HepG2 (cell line): ENCODE data around the gene TRMU. TPM values are rescaled to one million over a fixed set of nuclear protein-coding genes. Genes with fewer than 3 reads are reported as not detected.

ENCODE experiments used
- ATAC-seq: fragments of 200-7000 bp; cut with Tn5 transposase; 3 replicates; pipeline ENCODE4 v1.9.1; 2020; ENCODE audit warnings: mild to moderate bottlenecking, moderate library complexity
- BruUV-seq: library from RNA; stranded (reverse); fragments of 400-500 nt; replicated peaks from 2 replicates; lab custom pipeline; 2021; lab: Mats Ljungman, UMichigan
- CTCF ChIA-PET: fragments of 300-600 bp; formaldehyde crosslinking; extraction: SDS; loops from one replicate; lab custom pipeline; 2021; ENCODE audit warnings: low total read pairs, inconsistent platforms, low intra/inter-chr PET ratio; lab: Yijun Ruan, JAX
- POLR2A ChIA-PET: fragments of 350-600 bp; sonication (Branson Sonifier 250); formaldehyde crosslinking; loops from one replicate; lab custom pipeline; 2020; ENCODE audit warnings: antibody characterized with exemption, inconsistent platforms; lab: Yijun Ruan, JAX
- DNase-seq: peaks from one replicate; pipeline ENCODE4 v3.0.0-alpha.2; 2015; ENCODE audit warnings: low spot score
- FAIRE-seq: peaks from 3 replicates; lab custom pipeline; 2011; peaks lifted over from hg19 to GRCh38; lab: Jason Lieb, UNC
- H2AFZ ChIP-seq: one replicate; pipeline ENCODE4 v1.6.1; 2011; ENCODE audit warnings: low read length, inconsistent platforms
- H3K27ac ChIP-seq: fragments of 300-600 bp; 3 replicates; pipeline ENCODE4 v1.8.0; 2011; ENCODE audit warnings: mixed run types, mild to moderate bottlenecking, mixed read lengths, low read length, inconsistent platforms; ENCODE audit not compliant: insufficient read depth; ENCODE audit errors: extremely low read length
- H3K27me3 ChIP-seq, 2 experiments: fragments of 200-600 bp in 1 of 2; 2 replicates in 1 of 2; 3 replicates in 1 of 2; pipeline versions ENCODE4 v1.6.0 to v1.8.0; 2011; ENCODE audit warnings: low read length in 2 of 2, mild to moderate bottlenecking in 2 of 2, moderate library complexity in 2 of 2, inconsistent platforms in 1 of 2; ENCODE audit not compliant: insufficient read depth in 2 of 2, control insufficient read depth in 1 of 2
- H3K36me3 ChIP-seq, 2 experiments: fragments of 200-600 bp in 1 of 2; replicated peaks in 1 of 2; 2 replicates in 1 of 2; 3 replicates in 1 of 2; pipeline versions ENCODE4 v1.5.1 to v1.8.0; 2011; ENCODE audit warnings: low read length in 2 of 2, inconsistent platforms in 1 of 2; ENCODE audit not compliant: insufficient read depth in 2 of 2, control insufficient read depth in 1 of 2
- H3K4me1 ChIP-seq: 2 replicates; pipeline ENCODE4 v1.5.1; 2012; ENCODE audit warnings: low read length, inconsistent platforms; ENCODE audit not compliant: insufficient read depth
- H3K4me2 ChIP-seq: 2 replicates; pipeline ENCODE4 v1.6.0; 2011; ENCODE audit warnings: low read depth, low read length, inconsistent platforms
- H3K4me3 ChIP-seq, 3 experiments: fragments of 200-600 bp in 1 of 3; sonication (generic), shearing (Covaris generic) in 1 of 3; replicated peaks in 1 of 3; 2 replicates each; pipeline ENCODE4 v1.5.1; 2011 to 2016; ENCODE audit warnings: low read length in 3 of 3, inconsistent platforms in 2 of 3, low read depth in 2 of 3, mild to moderate bottlenecking in 2 of 3, control low read depth in 1 of 3, mixed read lengths in 1 of 3; ENCODE audit not compliant: insufficient read depth in 1 of 3
- H3K79me2 ChIP-seq: one replicate; pipeline ENCODE4 v1.6.1; 2011; ENCODE audit warnings: low read length, inconsistent platforms; ENCODE audit not compliant: insufficient read depth
- H3K9ac ChIP-seq: 2 replicates; pipeline ENCODE4 v1.6.0; 2011; ENCODE audit warnings: mild to moderate bottlenecking, low read depth, low read length, inconsistent platforms; ENCODE audit not compliant: insufficient read depth
- H3K9me3 ChIP-seq: 2 replicates; pipeline ENCODE4 v1.5.1; 2012; ENCODE audit warnings: mild to moderate bottlenecking, low read length
- H4K20me1 ChIP-seq: 2 replicates; pipeline ENCODE4 v1.6.0; 2011; ENCODE audit warnings: inconsistent platforms, mild to moderate bottlenecking, low read length, moderate library complexity; ENCODE audit not compliant: insufficient read depth
- ARHGAP35 ChIP-seq: sonication (generic); formaldehyde crosslinking; IDR thresholded peaks from 2 replicates; pipeline ENCODE4 v1.9.0; 2022; ENCODE audit warnings: mild to moderate bottlenecking, inconsistent platforms, moderate library complexity, missing genetic modification reagents, borderline replicate concordance
- CENPX ChIP-seq: sonication (generic); formaldehyde crosslinking; IDR thresholded peaks from 2 replicates; pipeline ENCODE4 v1.9.0; 2021; ENCODE audit warnings: mild to moderate bottlenecking, missing genetic modification reagents, moderate library complexity
- DNMT1 ChIP-seq: sonication (generic); formaldehyde crosslinking; IDR thresholded peaks from 2 replicates; pipeline ENCODE4 v1.5.1; 2020; ENCODE audit warnings: mild to moderate bottlenecking, missing genetic modification reagents
- IKZF4 ChIP-seq: sonication (generic); formaldehyde crosslinking; IDR thresholded peaks from 2 replicates; pipeline ENCODE4 v1.5.1; 2020; ENCODE audit warnings: borderline replicate concordance, mild to moderate bottlenecking, low read depth, missing genetic modification reagents; ENCODE audit errors: not compliant biosample characterization
- MED13 ChIP-seq: sonication (generic); formaldehyde crosslinking; IDR thresholded peaks from 2 replicates; pipeline ENCODE4 v1.5.0; 2020; ENCODE audit warnings: missing genetic modification reagents
- NCOA2 ChIP-seq: sonication (generic); formaldehyde crosslinking; IDR thresholded peaks from 2 replicates; pipeline ENCODE4 v1.8.0; 2022; ENCODE audit warnings: inconsistent platforms
- NR2F2 ChIP-seq: IDR thresholded peaks from 2 replicates; pipeline ENCODE4 v1.6.1; 2012; ENCODE audit warnings: low read depth, inconsistent platforms, borderline replicate concordance
- PCBP1 ChIP-seq: fragments of 200-400 bp; formaldehyde crosslinking; IDR thresholded peaks from 2 replicates; pipeline ENCODE4 v1.6.1; 2017; ENCODE audit warnings: mild to moderate bottlenecking, low read depth, low read length, borderline replicate concordance
- RBFOX2 ChIP-seq: fragments of 200-400 bp; formaldehyde crosslinking; IDR thresholded peaks from 2 replicates; pipeline ENCODE4 v1.6.1; 2017; ENCODE audit warnings: low read depth, mild to moderate bottlenecking, low read length
- SP4 ChIP-seq: sonication (generic); formaldehyde crosslinking; IDR thresholded peaks from 2 replicates; pipeline ENCODE4 v1.8.1; 2023; ENCODE audit warnings: mild to moderate bottlenecking, missing genetic modification reagents
- TCF7 ChIP-seq: sonication (generic); IDR thresholded peaks from 2 replicates; pipeline ENCODE4 v1.6.1; 2016; ENCODE audit warnings: antibody characterized with exemption, low read depth
- XBP1 ChIP-seq: sonication (generic); formaldehyde crosslinking; IDR thresholded peaks from 2 replicates; pipeline ENCODE4 v1.5.0; 2020; ENCODE audit warnings: missing genetic modification reagents
- ZBTB3 ChIP-seq: sonication (generic); formaldehyde crosslinking; IDR thresholded peaks from 2 replicates; pipeline ENCODE4 v1.4.0; 2020; ENCODE audit warnings: low read depth, mild to moderate bottlenecking, moderate library complexity, missing genetic modification reagents, borderline replicate concordance
- ZNF33A ChIP-seq: sonication (generic); formaldehyde crosslinking; IDR thresholded peaks from 2 replicates; pipeline ENCODE4 v1.5.1; 2020; ENCODE audit warnings: missing genetic modification reagents, mild to moderate bottlenecking, moderate library complexity, borderline replicate concordance
- ZNF564 ChIP-seq: sonication (generic); formaldehyde crosslinking; IDR thresholded peaks from 2 replicates; pipeline ENCODE4 v1.8.1; 2023; ENCODE audit warnings: mild to moderate bottlenecking, missing genetic modification reagents
- ZNF790 ChIP-seq: sonication (generic); formaldehyde crosslinking; IDR thresholded peaks from 2 replicates; pipeline ENCODE4 v1.8.0; 2022; ENCODE audit warnings: missing genetic modification reagents, mild to moderate bottlenecking, borderline replicate concordance
- ZSCAN21 ChIP-seq: sonication (generic); formaldehyde crosslinking; IDR thresholded peaks from 2 replicates; pipeline ENCODE4 v1.8.0; 2022; ENCODE audit warnings: mild to moderate bottlenecking, missing genetic modification reagents, moderate library complexity, borderline replicate concordance
- WGBS: methylation state at CpG from one replicate; pipeline ENCODE4 v1.1.6; 2017; ENCODE audit warnings: low lambda C conversion rate; 5-methylcytosine and 5-hydroxymethylcytosine counted together
- in situ Hi-C: cut with HindIII; loops from 2 replicates; pipeline ENCODE4 v1.10.0; 2017; ENCODE audit warnings: low pct_unique_long_range_greater_than_20kb; ENCODE audit not compliant: extremely low pct_ligation_motif_present
- intact Hi-C: fragments of 100-400 bp; cut with micrococcal nuclease; formaldehyde crosslinking; loops from one replicate; pipeline ENCODE4 v1.10.0; 2022; ENCODE audit not compliant: unreplicated experiment
- polyA plus RNA-seq, 8 experiments: library from polyadenylated mRNA; depleted of rRNA in 3 of 8; stranded (reverse) in 7 of 8; unstranded in 1 of 8; fragments of >200 nt; fragmentation: Illumina TruSeq in 4 of 8; extraction: Trizol in 4 of 8; gene quantifications; 2 replicates each; pipeline versions ENCODE4 v1.2.1 to v1.2.3, GENCODE V29; 2011 to 2016; ENCODE audit warnings: low read depth in 4 of 8, missing spikeins in 1 of 8, mixed read lengths in 1 of 8; ENCODE audit not compliant: insufficient read depth in 1 of 8
- total RNA-seq, 5 experiments: library from RNA; depleted of rRNA; stranded (reverse); fragments of >200 nt; fragmentation: Illumina TruSeq; extraction: Trizol; gene quantifications; 2 replicates each; pipeline ENCODE4 v1.2.3, GENCODE V29; 2016; ENCODE audit warnings: low read depth in 1 of 5
- TF ChIP-seq, protein P1 (sequence below): sonication (generic); formaldehyde crosslinking; IDR thresholded peaks from 2 replicates; pipeline ENCODE4 v1.5.0; 2020; ENCODE audit warnings: missing genetic modification reagents
- TF ChIP-seq, protein P2 (sequence below): sonication (generic); formaldehyde crosslinking; IDR thresholded peaks from 2 replicates; pipeline ENCODE4 v1.5.1; 2020; ENCODE audit warnings: mild to moderate bottlenecking, missing genetic modification reagents, moderate library complexity

TRMU gene
- total and polyA plus RNA-seq, 2 of the 13 experiments (the other 11 are each of a cell fraction or from before 2014, with no cell fraction given), result 31.0 to 50.2 TPM

DNA sequence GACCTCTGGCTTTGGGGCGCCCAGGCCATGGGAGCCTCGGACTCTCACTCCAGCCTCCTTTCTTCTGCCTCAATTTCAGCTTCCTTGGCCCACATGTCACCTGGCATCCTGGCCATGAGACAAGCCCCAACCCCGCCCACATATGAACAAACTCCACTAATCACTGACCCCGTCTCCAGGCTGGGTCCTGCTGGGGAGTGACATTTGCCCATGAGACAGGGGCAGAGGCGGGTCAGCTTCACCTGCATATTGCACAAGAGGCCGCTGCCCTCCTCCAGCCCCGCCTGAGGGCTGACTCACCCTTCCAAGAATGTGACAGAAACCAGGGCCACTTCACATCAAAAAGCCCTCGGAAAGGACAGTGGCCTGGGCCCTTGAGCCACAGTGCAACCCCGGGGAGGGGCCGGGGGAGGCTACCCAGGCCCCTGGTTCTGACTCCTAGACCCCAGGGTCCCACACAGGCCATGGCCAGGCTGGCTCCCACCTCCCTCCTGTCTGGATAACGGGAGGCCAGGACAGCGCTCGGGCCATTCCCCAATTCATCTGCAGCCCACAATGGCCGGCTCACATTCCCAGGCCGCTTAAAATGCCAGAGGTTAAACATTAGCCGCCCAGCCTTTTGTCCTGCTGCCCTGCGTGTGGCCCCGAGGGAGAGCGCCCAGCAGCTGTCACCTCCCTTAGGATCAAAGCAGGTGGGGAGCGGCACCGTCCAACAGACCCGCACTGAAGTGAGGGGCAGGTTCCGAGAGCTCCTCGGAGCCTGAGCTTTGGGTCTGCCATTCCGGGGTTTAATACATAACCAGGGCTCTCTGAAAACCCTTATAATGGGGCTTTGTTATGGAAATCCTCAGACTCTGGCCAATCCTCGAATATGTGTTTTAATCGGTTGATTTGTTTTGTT, 42.3 kb downstream of the TRMU start (continued):
- peak; percentile 63 for TF ChIP-seq IKZF4 (CRISPR knock-in tag)
- TF ChIP-seq, all 625 proteins: peak for 263

DNA sequence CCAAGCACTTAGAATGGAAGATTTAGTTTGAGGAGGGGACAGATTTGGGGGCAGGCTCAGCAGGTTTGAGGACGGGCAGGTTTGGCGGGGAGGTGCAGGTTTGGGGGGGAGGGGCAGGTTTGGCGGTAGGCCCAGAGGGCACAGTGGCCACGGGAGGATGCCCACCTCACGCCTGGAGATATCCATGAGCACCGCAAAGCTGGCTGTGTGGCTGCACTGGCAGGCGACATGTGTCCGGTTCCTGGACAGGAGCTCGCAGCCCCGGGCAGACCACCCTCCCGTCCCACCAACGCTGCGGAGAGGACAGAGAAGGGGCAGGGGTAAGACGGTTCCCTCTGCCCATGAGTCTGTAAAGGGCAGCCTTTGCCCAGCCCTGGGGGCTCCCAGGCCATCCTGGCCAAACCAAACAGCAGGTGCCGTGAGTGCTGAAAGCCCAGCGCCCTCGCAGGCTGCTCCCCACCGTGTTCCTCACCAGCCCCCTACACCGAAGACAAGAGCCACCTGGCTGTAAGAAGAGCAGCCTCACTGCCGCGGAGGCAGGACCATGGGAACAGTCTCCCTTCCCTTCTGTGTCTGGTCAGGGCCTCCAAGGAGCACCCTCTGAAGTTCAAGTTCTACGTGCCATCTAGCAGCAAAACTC, 43.0 kb downstream of the TRMU start:
- Histone ChIP-seq H3K4me1 (peaks cover 58% of the 10 kb centered on the region), H3K27ac (peak overlapping the region; percentile 93), H3K27me3 (no peaks in the 10 kb centered on the region; a peak in 1 of 5 replicates), H3K4me3 (peak overlapping the region; percentile 54 to 78 (median 57)), H3K36me3 (no peaks in the 10 kb centered on the region), H3K4me2 (peak overlapping the region; percentile 97), H3K9me3 (0 out of 2 replicates have a peak, but pooled peaks cover 5% of the 10 kb centered on the region), H3K9ac (peak overlapping the region; percentile 80), H2AFZ (no peak overlapping the region), H3K79me2 (no peaks in the 10 kb centered on the region), H4K20me1 (no peaks in the 10 kb centered on the region)
- peak; percentile 8 for FAIRE-seq
- BruUV-seq, result TSS peak; percentile 90
- peak; percentile 16 for ATAC-seq
- in situ Hi-C loops (no loop called here), intact Hi-C loops (loop anchor here (5.0 kb wide), 1 partner anchor 64 kb away; no protein-coding TSS in a partner anchor)
- DNase-seq, result peak; percentile 16
- ChIA-PET POLR2A (interaction anchor here (1.0 to 2.6 kb wide), 12 partner anchors 8 to 197 kb away, joined by 3 to 33 read pairs (median 6); partner anchors contain the start of genes TRMU and TTC38), CTCF (no interaction called here)
- WGBS, result 0% methylated on average over 3 of the region's 22 CpGs
- TF ChIP-seq XBP1 (CRISPR knock-in tag), result no peak
- TF ChIP-seq ZBTB3 (CRISPR knock-in tag), result no peak
- 0 out of 2 replicates have a peak, but pooled peaks have one; percentile 52 for TF ChIP-seq PCBP1
- TF ChIP-seq RBFOX2, result peak; percentile 41
- TF ChIP-seq NR2F2, result no peak
- TF ChIP-seq, protein P1, sequence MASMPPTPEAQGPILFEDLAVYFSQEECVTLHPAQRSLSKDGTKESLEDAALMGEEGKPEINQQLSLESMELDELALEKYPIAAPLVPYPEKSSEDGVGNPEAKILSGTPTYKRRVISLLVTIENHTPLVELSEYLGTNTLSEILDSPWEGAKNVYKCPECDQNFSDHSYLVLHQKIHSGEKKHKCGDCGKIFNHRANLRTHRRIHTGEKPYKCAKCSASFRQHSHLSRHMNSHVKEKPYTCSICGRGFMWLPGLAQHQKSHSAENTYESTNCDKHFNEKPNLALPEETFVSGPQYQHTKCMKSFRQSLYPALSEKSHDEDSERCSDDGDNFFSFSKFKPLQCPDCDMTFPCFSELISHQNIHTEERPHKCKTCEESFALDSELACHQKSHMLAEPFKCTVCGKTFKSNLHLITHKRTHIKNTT (CRISPR knock-in tag), result no peak
- no peak for TF ChIP-seq NCOA2 (CRISPR knock-in tag)
- TF ChIP-seq SP4 (CRISPR knock-in tag), result peak; percentile 1; the same call in 1 of the 2 replicates
- no peak for TF ChIP-seq DNMT1 (CRISPR knock-in tag)
- TF ChIP-seq, protein P2, sequence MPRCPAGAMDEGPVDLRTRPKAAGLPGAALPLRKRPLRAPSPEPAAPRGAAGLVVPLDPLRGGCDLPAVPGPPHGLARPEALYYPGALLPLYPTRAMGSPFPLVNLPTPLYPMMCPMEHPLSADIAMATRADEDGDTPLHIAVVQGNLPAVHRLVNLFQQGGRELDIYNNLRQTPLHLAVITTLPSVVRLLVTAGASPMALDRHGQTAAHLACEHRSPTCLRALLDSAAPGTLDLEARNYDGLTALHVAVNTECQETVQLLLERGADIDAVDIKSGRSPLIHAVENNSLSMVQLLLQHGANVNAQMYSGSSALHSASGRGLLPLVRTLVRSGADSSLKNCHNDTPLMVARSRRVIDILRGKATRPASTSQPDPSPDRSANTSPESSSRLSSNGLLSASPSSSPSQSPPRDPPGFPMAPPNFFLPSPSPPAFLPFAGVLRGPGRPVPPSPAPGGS (CRISPR knock-in tag), result no peak
- TF ChIP-seq ZSCAN21 (CRISPR knock-in tag), result no peak
- TF ChIP-seq MED13 (CRISPR knock-in tag), result no peak
- no peak for TF ChIP-seq ZNF33A
- TF ChIP-seq TCF7, result no peak
- no peak for TF ChIP-seq ARHGAP35 (CRISPR knock-in tag)
- TF ChIP-seq CENPX (CRISPR knock-in tag), result no peak
- TF ChIP-seq ZNF564 (CRISPR knock-in tag), result no peak
- no peak for TF ChIP-seq ZNF790 (CRISPR knock-in tag)
